Smooth muscle cell (in vitro differentiated cells): ENCODE measurements around the gene NBPF9. TPM values are rescaled to one million over a fixed set of nuclear protein-coding genes. Genes with fewer than 3 reads are reported as not detected.
"Not testable (repeated sequence)": the region's sequence is repeated elsewhere in the genome, so short reads cannot be mapped to it uniquely, and the experiment has no call there.

Source experiments
- DNase-seq: peaks from one replicate; lab custom pipeline; 2025; ENCODE audit not compliant: unreplicated experiment; lab: John Stamatoyannopoulos, UW
- H2AFZ ChIP-seq: fragments of 200-600 bp; sonication (generic); 2 replicates; pipeline ENCODE4 v1.6.0; 2016; ENCODE audit warnings: antibody characterized with exemption, low read depth, mild to moderate bottlenecking
- H3F3A ChIP-seq: fragments of 200-600 bp; sonication (generic); 2 replicates; pipeline ENCODE4 v1.6.0; 2017; ENCODE audit warnings: antibody characterized with exemption, low read depth
- H3K27ac ChIP-seq: fragments of 200-600 bp; sonication (generic); 2 replicates; pipeline ENCODE4 v1.5.1; 2016; ENCODE audit warnings: low read depth, mild to moderate bottlenecking
- H3K27me3 ChIP-seq: fragments of 200-600 bp; sonication (generic); 2 replicates; pipeline ENCODE4 v1.6.1; 2016; ENCODE audit warnings: low read depth, mild to moderate bottlenecking
- H3K36me3 ChIP-seq: fragments of 200-600 bp; sonication (generic); 2 replicates; pipeline ENCODE4 v1.5.1; 2016; ENCODE audit warnings: low read depth
- H3K4me1 ChIP-seq: fragments of 200-600 bp; sonication (generic); 2 replicates; pipeline ENCODE4 v1.5.1; 2016; ENCODE audit warnings: low read depth
- H3K4me2 ChIP-seq: fragments of 200-600 bp; sonication (generic); 2 replicates; pipeline ENCODE4 v1.6.0; 2016; ENCODE audit warnings: mild to moderate bottlenecking
- H3K4me3 ChIP-seq: fragments of 200-600 bp; sonication (generic); 2 replicates; pipeline ENCODE4 v1.5.1; 2016; ENCODE audit warnings: mild to moderate bottlenecking
- H3K79me2 ChIP-seq: fragments of 200-600 bp; sonication (generic); 2 replicates; pipeline ENCODE4 v1.6.0; 2016; ENCODE audit warnings: low read depth, mild to moderate bottlenecking
- H3K9ac ChIP-seq: fragments of 200-600 bp; sonication (generic); 2 replicates; pipeline ENCODE4 v1.6.0; 2016; ENCODE audit warnings: low read depth
- H3K9me3 ChIP-seq: fragments of 200-600 bp; sonication (generic); replicated peaks from 2 replicates; pipeline ENCODE4 v1.5.1; 2016; ENCODE audit warnings: low read depth
- H4K20me1 ChIP-seq: fragments of 200-600 bp; sonication (generic); 2 replicates; pipeline ENCODE4 v1.6.0; 2016; ENCODE audit warnings: low read depth
- WGBS: methylation state at CpG from one replicate; pipeline ENCODE4 v1.1.7; 2016; ENCODE audit warnings: low lambda C conversion rate; 5-methylcytosine and 5-hydroxymethylcytosine counted together
- polyA plus RNA-seq: library from polyadenylated mRNA; unstranded; fragments of >200 nt; fragmentation: Nextera tagmentation; extraction: Ambion mirVana; gene quantifications from 2 replicates; pipeline ENCODE4 v1.2.1, GENCODE V29; 2016
- total RNA-seq: library from RNA; depleted of rRNA; stranded (reverse); fragments of >200 nt; gene quantifications from 2 replicates; pipeline ENCODE4 v1.2.3, GENCODE V29; 2014

NBPF9 gene
- total and polyA plus RNA-seq, 2 experiments from 2014 or later = 10.3 to 10.7 TPM

DNA sequence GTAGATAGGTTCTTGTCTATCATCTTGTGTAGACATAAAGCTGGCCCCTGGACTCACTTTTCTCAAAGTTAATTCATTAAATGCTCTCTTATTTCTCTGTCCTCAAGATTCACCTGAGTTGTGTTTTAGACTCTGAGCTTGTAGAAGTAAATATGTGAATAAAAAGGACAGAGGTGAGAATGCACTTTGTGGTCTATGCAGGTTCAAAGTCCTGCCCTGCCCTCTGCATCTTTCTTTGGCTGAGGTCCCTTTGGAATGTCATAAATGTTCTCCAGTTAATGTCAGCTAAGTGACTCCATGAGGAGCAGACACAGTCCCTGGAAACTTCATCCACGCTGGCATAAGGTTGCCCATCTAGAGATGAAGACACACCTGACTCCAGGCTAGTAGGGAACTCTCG is 7.0 kb upstream of the NBPF9 start:
- not testable (repeated sequence) for DNase-seq, H3K79me2 ChIP-seq, H3K27ac ChIP-seq, H3K9me3 ChIP-seq, H2AFZ ChIP-seq, H4K20me1 ChIP-seq, H3K4me1 ChIP-seq, H3K4me3 ChIP-seq, H3K9ac ChIP-seq, H3K36me3 ChIP-seq, H3K4me2 ChIP-seq, H3K27me3 ChIP-seq, H3F3A ChIP-seq
- WGBS = 86% methylated on average over 1 of the region's 2 CpGs

DNA sequence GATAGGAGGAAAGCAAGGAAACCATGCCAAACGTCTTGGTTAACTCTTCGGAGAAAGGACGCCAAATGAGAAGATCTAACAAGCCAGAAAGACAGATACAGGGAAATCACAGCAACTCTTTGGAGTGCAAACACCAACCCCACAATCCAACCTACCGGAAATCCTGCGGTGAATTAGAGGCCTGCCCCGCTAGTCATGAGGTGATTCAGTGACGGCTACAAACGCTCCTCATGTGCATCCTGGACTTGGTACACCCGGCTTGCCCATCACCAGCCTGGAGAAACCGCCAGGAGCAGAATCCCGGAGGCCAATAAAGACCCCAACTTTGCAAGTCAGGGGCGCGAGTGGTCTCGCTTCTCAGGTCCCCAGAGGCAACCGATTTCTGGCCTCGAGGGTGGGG is 777 bp downstream of the NBPF9 start:
- H3K4me2 ChIP-seq = peak overlapping the region; percentile 73
- H3F3A ChIP-seq, H3K9me3 ChIP-seq, H3K36me3 ChIP-seq, H3K27me3 ChIP-seq, H3K4me1 ChIP-seq, H2AFZ ChIP-seq, DNase-seq, H3K79me2 ChIP-seq, H4K20me1 ChIP-seq, H3K9ac ChIP-seq: not testable (repeated sequence)
- 5% methylated on average over 8 of the region's 16 CpGs for WGBS
- H3K4me3 ChIP-seq = peak overlapping the region; percentile 40
- peak overlapping the region; percentile 44 for H3K27ac ChIP-seq

DNA sequence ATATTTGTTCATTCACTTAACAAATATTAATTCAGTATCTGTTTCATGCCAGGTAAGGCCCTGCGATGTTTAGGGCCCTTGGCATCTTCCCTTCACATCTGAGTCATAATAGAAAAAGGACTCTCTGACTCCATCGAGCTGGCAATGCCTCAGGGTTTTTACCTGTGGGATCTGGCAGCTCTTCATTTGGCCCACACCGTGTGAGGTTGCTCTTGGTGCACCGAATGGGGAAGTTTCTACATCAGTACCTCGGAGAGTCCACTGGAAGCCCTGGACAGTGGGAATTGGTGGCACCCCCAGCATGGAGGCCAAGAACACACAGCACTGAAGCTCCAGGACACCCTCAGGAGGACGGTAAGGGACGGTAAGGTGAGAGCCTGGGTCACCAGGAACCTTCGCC is 5.1 kb downstream of the NBPF9 start:
- not testable (repeated sequence) for DNase-seq, H3K9me3 ChIP-seq, H4K20me1 ChIP-seq, H3F3A ChIP-seq, H3K4me1 ChIP-seq, H3K4me3 ChIP-seq, H2AFZ ChIP-seq, H3K9ac ChIP-seq, H3K27ac ChIP-seq, H3K36me3 ChIP-seq, H3K27me3 ChIP-seq, H3K4me2 ChIP-seq, H3K79me2 ChIP-seq
- WGBS = 91% methylated on average over 7 of the region's 8 CpGs

DNA sequence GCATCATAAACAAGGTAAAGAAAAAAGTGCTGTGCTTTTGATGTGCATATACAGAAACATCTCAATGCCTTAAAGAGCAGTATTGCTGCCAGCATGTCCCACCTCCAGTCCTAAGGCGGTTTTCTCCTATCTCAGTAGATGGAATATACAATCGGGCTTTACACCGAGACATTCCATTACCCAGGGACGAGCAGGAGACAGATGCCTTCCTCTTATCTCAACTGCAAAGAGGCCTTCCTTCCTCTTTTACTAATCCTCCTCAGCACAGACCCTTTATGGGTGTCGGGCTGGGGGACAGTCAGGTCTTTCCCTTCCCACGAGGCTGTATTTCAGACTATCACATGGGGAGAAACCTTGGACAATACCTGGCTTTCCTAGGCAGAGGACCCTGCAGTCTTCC is 10.2 kb downstream of the NBPF9 start:
- not testable (repeated sequence) for DNase-seq, H3K9me3 ChIP-seq, H3K4me3 ChIP-seq, H3K9ac ChIP-seq, H3K27me3 ChIP-seq, H2AFZ ChIP-seq, H3K4me1 ChIP-seq, H3K27ac ChIP-seq, H3F3A ChIP-seq, H4K20me1 ChIP-seq, H3K4me2 ChIP-seq, H3K79me2 ChIP-seq, H3K36me3 ChIP-seq
- WGBS = 16% methylated on average over 6 of the region's 6 CpGs

DNA sequence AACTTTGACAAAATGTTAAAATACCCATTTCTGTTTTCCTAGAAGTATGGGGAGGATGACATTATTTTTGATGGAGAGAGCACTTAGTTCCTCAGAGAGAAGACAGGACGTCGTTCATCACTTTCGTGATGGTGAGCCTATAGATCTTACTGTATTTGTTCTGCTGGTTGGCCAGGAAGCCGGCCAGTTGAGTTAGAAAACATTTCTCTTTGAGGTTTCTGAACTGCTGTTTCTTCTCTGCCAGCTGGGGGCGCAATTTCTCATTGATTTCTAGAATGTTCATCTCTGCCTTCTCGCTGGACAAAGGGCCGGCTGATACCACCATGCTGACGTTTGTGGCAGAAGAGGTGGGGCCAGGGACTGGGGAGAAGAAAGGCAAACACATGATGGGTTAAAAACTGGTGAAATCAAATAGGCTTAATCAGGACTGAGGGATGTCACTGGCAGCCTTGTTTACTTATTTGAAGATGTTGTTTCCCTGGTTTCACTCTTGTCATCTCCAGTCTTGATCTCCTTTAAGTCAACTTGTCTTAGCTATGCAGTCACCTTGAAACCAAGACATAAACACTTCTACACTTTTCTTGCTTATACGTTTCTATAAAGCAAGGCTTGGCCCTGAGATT is 27.7 kb downstream of the NBPF9 start:
- not testable (repeated sequence) for H3K9ac ChIP-seq, H3F3A ChIP-seq, DNase-seq, H3K36me3 ChIP-seq, H3K27ac ChIP-seq, H3K9me3 ChIP-seq, H3K4me1 ChIP-seq, H4K20me1 ChIP-seq, H2AFZ ChIP-seq, H3K4me2 ChIP-seq, H3K79me2 ChIP-seq, H3K27me3 ChIP-seq, H3K4me3 ChIP-seq
- 55% methylated on average over 6 of the region's 9 CpGs for WGBS

DNA sequence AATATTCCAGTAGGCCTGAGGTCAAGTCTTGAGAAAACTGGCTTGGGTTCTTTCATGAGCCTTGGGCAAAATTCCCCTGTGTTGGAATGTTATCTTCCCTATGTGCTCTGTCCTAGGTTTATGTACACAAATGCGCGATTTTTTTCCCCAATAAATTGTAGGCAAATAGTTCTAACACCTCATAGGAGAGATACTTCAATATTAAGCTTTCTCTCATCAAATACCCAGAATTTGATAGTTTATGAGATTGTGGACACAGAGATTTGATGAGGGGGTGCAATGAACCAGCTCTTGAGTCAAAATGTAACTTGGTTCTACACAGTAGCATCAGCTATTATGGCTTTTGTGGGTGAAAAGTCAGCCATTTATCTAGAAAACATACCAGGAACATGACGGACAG is 38.7 kb downstream of the NBPF9 start:
- not testable (repeated sequence) for H3F3A ChIP-seq, H3K27ac ChIP-seq, DNase-seq, H3K4me3 ChIP-seq, H4K20me1 ChIP-seq, H3K4me2 ChIP-seq, H2AFZ ChIP-seq, H3K27me3 ChIP-seq, H3K79me2 ChIP-seq, H3K9me3 ChIP-seq, H3K4me1 ChIP-seq, H3K36me3 ChIP-seq, H3K9ac ChIP-seq
- WGBS = 89% methylated on average over 3 of the region's 3 CpGs

DNA sequence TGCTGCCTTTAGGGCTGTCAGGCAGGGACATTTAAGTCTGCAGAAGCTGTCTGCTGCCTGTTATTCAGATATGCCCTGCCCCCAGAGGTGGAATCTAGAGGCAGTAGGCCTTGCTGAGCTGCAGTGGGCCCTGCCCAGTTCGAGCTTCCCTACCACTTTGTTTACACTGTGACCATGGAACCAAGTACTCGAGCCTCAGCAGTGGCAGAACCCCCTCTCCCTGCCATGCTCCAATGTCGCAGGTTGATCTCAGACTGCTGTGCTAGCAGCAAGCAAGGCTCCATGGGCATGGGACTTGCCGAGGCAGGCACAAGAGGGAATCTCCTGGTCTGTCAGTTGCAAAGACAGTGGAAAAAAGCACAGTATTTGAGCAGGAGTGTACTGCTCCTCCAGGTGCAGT is 60.3 kb downstream of the NBPF9 start:
- H3K27ac ChIP-seq, H3K27me3 ChIP-seq, H3K4me1 ChIP-seq, H3K79me2 ChIP-seq, H4K20me1 ChIP-seq, H3F3A ChIP-seq, H3K4me2 ChIP-seq, H2AFZ ChIP-seq, H3K4me3 ChIP-seq, H3K36me3 ChIP-seq, DNase-seq, H3K9me3 ChIP-seq, H3K9ac ChIP-seq: not testable (repeated sequence)
- WGBS = 94% methylated on average over 4 of the region's 4 CpGs

DNA sequence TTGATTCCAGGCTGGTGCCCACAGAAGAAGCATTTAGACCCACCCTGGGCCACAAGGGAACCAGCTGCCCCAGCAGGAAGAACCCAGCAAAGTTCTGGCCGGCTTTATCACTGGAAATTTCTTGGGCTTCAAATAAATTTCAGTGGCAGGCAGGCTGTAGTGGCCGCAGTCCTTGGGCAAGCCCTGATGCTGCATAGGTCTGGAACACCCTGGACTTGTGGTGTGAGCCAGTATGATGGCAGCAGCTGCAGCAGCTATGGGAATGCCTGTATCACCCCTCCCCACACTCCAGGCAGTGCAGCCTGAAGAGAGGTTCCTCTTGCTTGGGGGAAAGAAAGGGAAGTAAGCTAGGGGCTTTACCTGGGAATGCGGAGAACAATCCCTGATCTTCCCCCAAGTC is 69.4 kb downstream of the NBPF9 start:
- not testable (repeated sequence) for H3K9me3 ChIP-seq, H3K4me3 ChIP-seq, DNase-seq, H4K20me1 ChIP-seq, H3F3A ChIP-seq, H3K79me2 ChIP-seq, H2AFZ ChIP-seq, H3K27me3 ChIP-seq, H3K4me1 ChIP-seq, H3K9ac ChIP-seq, H3K27ac ChIP-seq, H3K36me3 ChIP-seq, H3K4me2 ChIP-seq
- WGBS = 89% methylated on average over 2 of the region's 3 CpGs

DNA sequence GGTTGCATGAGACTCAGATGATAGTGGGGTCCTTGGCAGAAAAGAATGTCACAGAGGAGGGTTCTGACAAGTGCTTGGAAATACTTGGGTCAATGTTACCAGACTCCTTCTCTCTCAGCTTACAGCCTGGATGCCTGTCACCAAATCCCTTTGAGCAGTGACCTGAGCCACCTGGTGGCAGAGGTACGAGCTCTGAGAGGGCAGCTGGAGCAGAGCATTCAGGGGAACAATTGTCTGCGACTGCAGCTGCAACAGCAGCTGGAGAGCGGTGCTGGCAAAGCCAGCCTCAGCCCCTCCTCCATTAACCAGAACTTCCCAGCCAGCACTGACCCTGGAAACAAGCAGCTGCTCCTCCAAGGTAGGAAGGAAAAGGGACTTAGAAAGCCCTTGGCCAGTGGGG is 79.0 kb downstream of the NBPF9 start:
- no CpG with 5 or more reads among the region's 3 CpGs for WGBS
- not testable (repeated sequence) for H3F3A ChIP-seq, DNase-seq, H3K4me2 ChIP-seq, H3K79me2 ChIP-seq, H3K4me3 ChIP-seq, H2AFZ ChIP-seq, H3K4me1 ChIP-seq, H4K20me1 ChIP-seq, H3K9ac ChIP-seq, H3K27ac ChIP-seq, H3K9me3 ChIP-seq, H3K27me3 ChIP-seq, H3K36me3 ChIP-seq
